IgD-negative memory B cell (primary cell): Measurements from ENCODE around the gene BRD3OS. TPM values are rescaled to one million over a fixed set of nuclear protein-coding genes. Genes with fewer than 3 reads are reported as not detected.
"Not testable (repeated sequence)": the region's sequence is repeated elsewhere in the genome, so short reads cannot be mapped to it uniquely, and the experiment has no call there.

Experiments
- H3K27ac Mint-ChIP-seq, 3 donors: one replicate each; pipeline ENCODE4 v1.8.0; 2020 to 2022; ENCODE audit warnings: mild to moderate bottlenecking in 3 of 3, mixed read lengths in 3 of 3, moderate library complexity in 1 of 3
- H3K27me3 Mint-ChIP-seq: one replicate; pipeline ENCODE4 v1.8.0; 2021; ENCODE audit warnings: mixed read lengths
- H3K36me3 Mint-ChIP-seq: one replicate; pipeline ENCODE4 v1.8.0; 2020; ENCODE audit warnings: mild to moderate bottlenecking, mixed read lengths
- H3K4me1 Mint-ChIP-seq, 3 donors: one replicate each; pipeline ENCODE4 v1.8.0; 2020 to 2022; ENCODE audit warnings: mixed read lengths in 3 of 3, mild to moderate bottlenecking in 1 of 3
- H3K4me3 Mint-ChIP-seq, 4 donors: one replicate each; pipeline ENCODE4 v1.8.0; 2020 to 2022; ENCODE audit warnings: mild to moderate bottlenecking in 4 of 4, mixed read lengths in 4 of 4, moderate library complexity in 3 of 4
- H3K9me3 Mint-ChIP-seq, 3 donors: one replicate each; pipeline ENCODE4 v1.8.0; 2020 to 2021; ENCODE audit warnings: mixed read lengths in 3 of 3, mild to moderate bottlenecking in 1 of 3
- polyA plus RNA-seq: library from polyadenylated mRNA; unstranded; fragments of 300-500 nt; fragmentation: Illumina TruSeq; gene quantifications from one replicate; pipeline ENCODE4 v1.2.3, GENCODE V29; 2021

The BRD3OS gene
- polyA plus RNA-seq, 1 donor from 2014 or later, result 26.5 TPM

DNA sequence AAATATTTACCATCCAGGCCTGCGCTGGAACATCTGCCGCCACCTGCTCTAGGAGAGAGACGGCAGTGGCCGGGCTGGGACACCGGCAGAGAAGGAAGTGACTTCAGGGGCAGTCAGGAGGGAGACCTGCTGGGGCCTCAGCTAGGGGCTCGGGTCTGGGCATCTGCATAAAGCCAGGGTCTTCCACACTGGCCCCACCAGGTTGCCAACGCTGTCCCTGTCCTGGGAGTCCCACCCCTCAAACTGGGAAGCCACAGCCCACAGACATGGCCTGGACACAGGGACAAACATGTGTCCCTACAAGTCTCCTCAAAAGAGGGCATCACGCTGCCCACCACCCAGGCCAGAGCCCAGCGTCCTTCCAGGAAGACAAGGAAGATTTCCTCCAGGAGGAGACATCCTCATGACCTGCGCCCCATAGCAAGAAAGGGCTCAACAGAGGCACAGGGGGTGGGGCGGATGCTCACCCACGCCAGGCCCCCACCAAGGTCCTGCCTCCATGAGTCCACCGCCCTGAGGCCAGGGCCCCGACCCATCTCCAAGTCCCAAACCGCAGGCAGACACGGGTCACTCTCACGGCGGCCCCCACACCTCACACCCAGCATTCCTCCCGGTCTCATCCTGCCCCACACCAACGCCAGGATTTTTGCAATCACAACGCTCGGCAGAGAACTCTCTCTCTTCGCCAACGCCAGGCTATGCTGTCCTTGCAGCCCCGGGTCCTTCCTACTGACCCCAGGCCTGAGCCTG lies 42.1 kb upstream of the BRD3OS start:
- no peaks in the 10 kb centered on the region for H3K27me3 Mint-ChIP-seq
- no peaks in the 10 kb centered on the region for H3K36me3 Mint-ChIP-seq
- peak overlapping the region in 3 of 4 donors; percentile 29 to 63 (median 57) for H3K4me3 Mint-ChIP-seq
- H3K4me1 Mint-ChIP-seq, result peaks cover 28 to 59% (median 42%) of the 10 kb centered on the region in 3 donors
- H3K9me3 Mint-ChIP-seq, result no peaks in the 10 kb centered on the region
- H3K27ac Mint-ChIP-seq, result peak overlapping the region in 1 of 3 donors; percentile 93

DNA sequence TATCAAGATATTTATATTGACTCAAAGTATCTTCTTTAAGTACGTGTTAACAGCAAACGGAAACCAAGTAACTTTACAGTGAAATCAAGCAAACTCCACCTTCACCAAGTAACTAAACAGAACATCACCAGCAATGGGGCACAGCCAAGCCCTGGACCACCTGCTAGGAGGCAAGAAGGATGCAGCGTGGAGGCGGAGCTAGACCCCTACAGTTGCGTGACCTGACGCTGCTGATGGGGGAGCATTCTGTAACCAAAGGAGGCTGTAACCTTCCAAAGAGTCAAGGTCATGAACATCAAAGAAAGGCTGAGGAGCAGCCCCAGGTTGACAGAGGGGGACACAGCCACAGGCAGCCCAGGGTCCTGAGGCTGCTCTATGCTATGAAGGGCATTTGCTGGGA lies 39.2 kb upstream of the BRD3OS start:
- Mint-ChIP-seq H3K27ac (peak overlapping the region in 2 of 3 donors; percentile 23 to 76), H3K9me3 (no peaks in the 10 kb centered on the region), H3K36me3 (no peaks in the 10 kb centered on the region), H3K4me3 (peak overlapping the region in 2 of 4 donors; percentile 54 to 56), H3K27me3 (no peaks in the 10 kb centered on the region), H3K4me1 (peaks cover 24 to 55% (median 44%) of the 10 kb centered on the region in 3 donors)

DNA sequence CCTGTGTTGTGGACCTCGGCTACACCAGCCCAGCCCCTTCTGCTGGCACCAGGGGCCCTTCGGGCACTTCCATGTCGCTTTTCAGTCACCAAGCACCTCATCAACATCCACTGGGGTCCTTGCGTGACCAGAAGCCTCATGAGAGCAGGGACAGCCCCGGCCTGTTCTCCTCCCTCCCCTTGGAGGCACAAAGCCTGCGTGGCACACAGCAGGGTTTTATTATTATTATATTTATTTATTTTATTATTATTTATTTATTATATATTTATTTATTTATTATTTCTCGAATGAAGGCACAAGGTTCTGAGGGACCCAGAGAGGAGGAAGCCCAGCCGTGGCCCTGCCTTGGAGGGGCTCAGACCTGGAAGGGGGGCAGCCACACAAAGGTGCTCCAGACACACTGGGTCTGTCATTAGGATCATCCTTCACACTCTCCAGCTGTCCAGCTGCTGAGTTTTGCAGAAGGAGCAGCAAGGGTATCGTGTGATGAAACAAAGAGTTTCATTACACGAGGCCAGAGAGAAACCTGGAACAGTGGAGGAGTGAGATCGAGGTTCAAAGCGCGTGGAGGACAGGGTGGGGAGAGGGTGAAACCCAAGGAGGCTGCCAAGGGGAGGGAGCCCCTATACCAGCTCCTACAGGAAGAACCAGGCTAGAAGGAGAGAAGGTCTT lies 38.4 kb upstream of the BRD3OS start:
- no peaks in the 10 kb centered on the region for H3K9me3 Mint-ChIP-seq
- no peaks in the 10 kb centered on the region for H3K36me3 Mint-ChIP-seq
- no peaks in the 10 kb centered on the region for H3K27me3 Mint-ChIP-seq
- peak overlapping the region in 2 of 4 donors; percentile 37 to 91 for H3K4me3 Mint-ChIP-seq
- peaks cover 21 to 52% (median 42%) of the 10 kb centered on the region in 3 donors for H3K4me1 Mint-ChIP-seq
- H3K27ac Mint-ChIP-seq, result no peak overlapping the region

DNA sequence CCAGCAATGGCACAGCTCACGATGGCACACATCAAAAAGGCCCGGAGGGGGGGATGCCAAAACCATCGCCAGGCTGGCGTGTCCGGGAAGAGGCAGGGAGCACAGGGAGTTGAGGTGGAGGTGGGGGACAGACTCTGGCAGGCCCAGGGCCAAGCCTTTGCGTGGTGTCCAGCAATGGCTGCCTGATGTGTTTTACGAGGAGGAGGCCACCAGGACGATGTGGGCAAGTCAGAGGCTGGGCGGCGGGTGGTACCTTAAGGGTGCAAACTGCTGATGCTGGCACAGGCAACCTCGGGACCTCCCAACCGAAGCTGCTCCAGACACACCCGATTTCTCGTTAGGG lies 37.9 kb upstream of the BRD3OS start:
- Mint-ChIP-seq H3K9me3 (no peaks in the 10 kb centered on the region), H3K4me1 (peaks cover 21 to 52% (median 41%) of the 10 kb centered on the region in 3 donors), H3K36me3 (no peaks in the 10 kb centered on the region), H3K27me3 (no peaks in the 10 kb centered on the region), H3K27ac (no peak overlapping the region), H3K4me3 (peak overlapping the region in 1 of 4 donors; percentile 91)

DNA sequence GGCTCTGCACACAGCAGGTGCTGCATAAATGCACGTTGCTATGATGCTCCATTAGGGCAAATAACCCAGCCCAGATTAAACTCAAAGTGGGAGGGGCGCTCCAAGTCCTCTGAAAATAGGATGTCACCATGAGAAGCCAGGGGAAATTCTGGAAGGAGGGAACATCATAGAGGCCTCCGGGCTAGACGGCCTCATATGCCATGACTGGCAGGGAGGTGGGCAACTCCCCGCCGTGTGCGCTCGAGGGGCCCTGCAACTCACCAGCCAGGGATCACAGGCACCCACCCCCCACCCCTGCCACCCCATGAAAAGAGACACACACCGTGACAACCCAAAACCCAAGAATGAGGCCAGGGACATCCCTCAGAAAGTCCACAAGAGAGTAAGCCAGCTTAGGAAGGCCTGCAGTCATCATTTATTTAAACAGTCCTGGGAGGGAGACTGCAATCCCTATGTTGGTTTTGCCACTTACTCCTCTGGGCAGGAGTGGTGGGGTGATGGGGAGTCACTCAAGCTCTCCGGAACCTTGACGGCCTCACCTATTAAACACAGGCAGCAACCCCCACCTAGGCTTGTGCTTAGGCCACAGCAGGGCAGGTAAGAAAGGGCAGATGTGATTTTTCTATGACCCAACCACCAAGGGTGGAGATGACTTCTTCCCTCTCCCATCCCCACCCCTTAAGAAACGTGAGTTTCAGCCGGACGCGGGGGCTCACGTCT lies 37.2 kb upstream of the BRD3OS start:
- H3K27me3 Mint-ChIP-seq, result no peaks in the 10 kb centered on the region
- H3K36me3 Mint-ChIP-seq, result no peaks in the 10 kb centered on the region
- H3K27ac Mint-ChIP-seq, result peak overlapping the region; percentile 13 to 87 (median 71)
- peak overlapping the region in 3 of 4 donors; percentile 49 to 91 (median 75) for H3K4me3 Mint-ChIP-seq
- peaks cover 21 to 47% (median 41%) of the 10 kb centered on the region in 3 donors for H3K4me1 Mint-ChIP-seq
- no peaks in the 10 kb centered on the region for H3K9me3 Mint-ChIP-seq

DNA sequence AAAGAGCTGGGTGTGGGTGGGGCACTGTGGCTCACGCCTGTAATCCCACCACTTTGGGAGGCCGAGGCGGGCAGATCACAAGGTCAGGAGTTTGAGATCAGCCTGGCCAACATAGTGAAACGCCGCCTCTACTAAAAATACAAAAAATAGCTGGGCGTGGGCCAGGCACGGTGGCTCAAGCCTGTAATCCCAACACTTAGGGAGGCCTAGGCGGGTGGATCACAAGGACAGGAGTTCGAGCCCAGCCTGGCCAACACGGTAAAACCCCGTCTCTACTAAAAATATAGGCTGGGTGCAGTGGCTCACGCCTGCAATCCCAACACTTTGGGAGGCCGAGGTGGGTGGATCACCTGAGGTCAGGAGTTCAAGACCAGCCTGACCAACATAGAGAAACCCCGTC lies 36.5 kb upstream of the BRD3OS start:
- H3K4me3 Mint-ChIP-seq, result peak overlapping the region in 3 of 4 donors; percentile 91 to 96 (median 96)
- H3K9me3 Mint-ChIP-seq, H3K36me3 Mint-ChIP-seq, H3K27me3 Mint-ChIP-seq: not testable (repeated sequence)
- peaks cover 21 to 43% (median 40%) of the 10 kb centered on the region in 3 donors for H3K4me1 Mint-ChIP-seq
- peak overlapping the region in 1 of 3 donors; percentile 92 for H3K27ac Mint-ChIP-seq

DNA sequence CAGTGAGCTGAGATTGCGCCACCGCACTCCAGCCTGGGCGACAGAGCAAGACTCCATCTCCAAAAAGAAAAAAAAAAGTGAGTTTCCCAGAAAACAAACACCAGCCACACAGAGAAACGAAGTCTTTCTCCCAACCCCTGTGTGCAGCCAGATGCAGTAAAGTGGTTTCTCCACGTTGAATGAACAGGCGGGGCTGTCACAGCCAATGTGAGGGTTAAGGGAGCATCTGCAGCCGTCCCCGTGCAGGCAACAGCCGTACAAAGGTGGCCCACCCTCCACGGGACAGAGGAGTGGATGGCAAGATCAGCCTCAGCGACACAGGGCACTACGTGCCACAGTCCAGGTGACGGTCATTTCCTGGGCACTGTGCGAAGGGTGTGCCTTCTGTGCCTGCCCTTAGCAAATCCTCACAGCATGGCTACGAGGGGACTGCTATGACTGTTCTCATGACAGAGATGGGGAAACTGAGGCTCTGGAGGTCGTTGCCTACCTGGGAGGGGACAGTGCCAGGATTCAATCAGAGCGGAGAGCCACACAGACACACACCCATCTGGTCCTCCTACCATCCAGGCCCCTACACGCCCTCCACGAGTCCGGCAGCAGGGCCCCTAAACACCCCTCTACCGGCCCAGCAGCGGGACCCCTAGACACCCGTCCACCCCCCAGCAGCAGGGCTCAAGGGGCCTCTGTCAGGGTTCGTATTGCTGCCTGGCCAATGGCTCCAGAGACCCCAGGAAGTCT lies 35.5 kb upstream of the BRD3OS start:
- Mint-ChIP-seq H3K4me1 (peaks cover 27 to 44% (median 41%) of the 10 kb centered on the region in 3 donors), H3K27me3 (no peaks in the 10 kb centered on the region), H3K9me3 (no peaks in the 10 kb centered on the region), H3K4me3 (peak overlapping the region; percentile 88 to 96 (median 94)), H3K27ac (peak overlapping the region in 2 of 3 donors; percentile 81 to 92), H3K36me3 (no peaks in the 10 kb centered on the region)

DNA sequence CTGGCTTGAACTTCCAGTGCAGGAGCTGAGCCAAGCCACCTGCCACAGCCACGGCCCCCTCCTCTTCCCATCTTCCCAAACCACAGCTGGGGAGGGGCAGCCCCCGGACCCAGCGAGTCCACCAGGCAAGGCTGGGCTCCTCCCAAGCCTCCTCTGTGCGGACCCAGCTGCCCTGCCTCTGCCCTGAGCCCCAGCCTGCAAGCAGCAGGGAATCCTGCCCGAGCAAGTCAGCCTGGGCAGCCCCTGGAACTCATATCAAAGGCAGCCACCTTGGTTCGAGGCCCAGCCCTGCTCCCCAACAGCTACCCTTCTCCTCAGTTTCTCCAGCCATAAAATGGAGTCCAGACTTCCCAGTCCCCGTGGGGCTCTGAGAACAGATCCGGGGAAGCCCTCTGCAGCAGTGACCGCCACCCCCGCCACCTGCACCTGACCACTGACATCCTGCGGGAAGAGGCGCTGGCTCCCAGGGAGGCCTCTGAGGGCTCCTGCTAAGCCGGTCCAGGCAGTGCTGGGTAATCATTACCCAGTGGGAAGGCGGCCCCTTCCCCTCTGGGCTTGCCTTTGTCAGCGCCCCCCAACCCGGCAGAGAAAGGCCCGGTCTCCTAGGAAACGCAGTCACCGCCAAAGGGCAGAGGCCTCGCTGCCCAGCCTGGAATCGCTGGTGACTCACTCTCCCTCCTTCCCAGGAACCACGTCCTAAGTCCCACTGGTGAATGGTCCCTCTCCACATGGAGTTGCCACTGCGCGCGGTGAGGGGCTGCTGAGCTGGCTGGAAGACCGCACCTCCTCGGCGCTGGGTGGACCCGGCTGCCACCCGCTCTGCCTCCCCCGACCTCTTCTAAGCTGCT lies 34.7 kb upstream of the BRD3OS start:
- no peaks in the 10 kb centered on the region for H3K9me3 Mint-ChIP-seq
- peaks cover 24 to 40% (median 38%) of the 10 kb centered on the region in 3 donors for H3K4me1 Mint-ChIP-seq
- H3K27me3 Mint-ChIP-seq, result no peaks in the 10 kb centered on the region
- H3K27ac Mint-ChIP-seq, result peak overlapping the region in 2 of 3 donors; percentile 86 to 92
- H3K4me3 Mint-ChIP-seq, result peak overlapping the region; percentile 88 to 96 (median 94)
- H3K36me3 Mint-ChIP-seq, result no peaks in the 10 kb centered on the region

DNA sequence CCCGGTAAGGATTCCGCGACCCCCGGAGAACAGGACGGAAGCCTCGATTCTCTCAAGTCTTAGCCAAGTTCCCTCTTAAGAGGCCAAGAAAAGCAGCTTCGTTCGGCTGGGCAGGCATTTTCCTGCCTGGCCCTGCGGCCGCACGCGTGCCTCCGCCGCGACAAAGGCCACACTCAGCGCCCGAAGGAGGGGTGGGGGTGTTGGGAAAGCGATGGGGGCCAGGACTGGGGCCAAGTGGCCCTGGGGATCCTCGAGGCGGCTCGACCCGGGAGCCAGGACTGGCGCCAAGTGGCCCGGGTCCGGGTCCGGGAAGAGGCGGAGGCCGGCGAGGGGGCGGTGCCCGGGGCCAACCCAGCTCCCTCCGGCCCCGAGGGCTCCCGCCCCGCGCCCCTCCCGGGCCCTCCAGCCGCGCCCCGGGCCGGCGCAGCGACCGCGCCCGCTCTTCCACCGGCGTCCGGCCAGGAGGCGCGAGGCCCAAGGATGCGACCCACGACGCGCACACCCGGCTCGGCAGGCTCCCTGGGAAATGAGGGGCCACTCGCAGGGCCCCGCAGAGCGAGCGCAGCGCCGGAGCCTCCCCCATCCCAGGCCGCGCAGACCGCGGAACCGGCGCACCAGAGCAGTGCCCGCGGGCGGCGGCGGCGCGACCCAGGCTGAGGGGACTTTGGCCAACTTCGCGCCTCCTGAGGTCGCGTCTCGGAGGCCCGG lies 33.9 kb upstream of the BRD3OS start:
- H3K4me3 Mint-ChIP-seq, result peak overlapping the region; percentile 88 to 96 (median 94)
- H3K4me1 Mint-ChIP-seq, result peaks cover 17 to 33% (median 32%) of the 10 kb centered on the region in 3 donors
- no peaks in the 10 kb centered on the region for H3K27me3 Mint-ChIP-seq

DNA sequence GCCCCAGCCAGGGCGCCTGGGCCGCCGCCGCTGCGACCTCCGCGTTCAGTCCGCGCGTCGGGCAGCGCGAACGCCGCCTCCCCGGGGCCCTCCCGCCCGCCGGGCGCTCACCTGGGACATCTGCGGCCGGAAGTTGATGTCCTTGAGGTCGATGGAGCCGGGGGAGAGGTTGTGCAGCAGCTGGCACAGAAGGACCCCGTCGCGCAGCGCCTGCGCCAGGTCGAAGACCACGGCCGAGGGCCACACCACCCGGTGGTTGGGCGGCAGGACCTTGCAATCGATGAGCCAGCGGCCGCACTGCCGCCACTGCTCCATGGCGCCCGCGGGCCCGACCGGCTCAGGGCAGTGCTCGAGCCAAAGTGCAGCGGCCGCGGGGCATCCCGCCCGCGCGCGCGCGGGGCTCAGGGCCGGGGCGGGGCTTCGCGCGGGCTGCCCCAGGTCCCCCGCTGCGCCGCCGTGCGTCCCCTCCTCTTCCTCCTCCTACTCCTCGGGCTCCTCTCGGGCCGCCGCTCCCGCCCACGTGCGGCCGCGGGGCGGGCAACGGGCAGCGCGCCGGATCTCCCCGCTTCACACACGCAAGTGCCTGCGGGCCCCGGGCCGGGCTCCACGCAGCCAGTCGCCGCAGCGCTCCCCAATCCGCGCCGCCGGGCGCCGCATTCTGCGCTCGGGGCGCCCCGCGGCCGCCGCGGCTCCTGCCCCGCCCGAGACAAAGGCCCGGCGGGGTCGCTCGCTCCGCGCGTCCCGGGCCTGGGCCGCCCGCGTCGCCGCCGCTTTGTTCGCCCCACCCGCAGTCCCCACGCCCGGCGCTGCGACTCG lies 33.1 kb upstream of the BRD3OS start, which contains the start of gene VAV2:
VAV2 (minus strand) TSS at position 361 of the 816 bp plus-strand sequence; CDS start at position 315, 46 bp downstream.
- Mint-ChIP-seq H3K4me3 (peak within 1 kb of the TSS; percentile 88 to 96 (median 95)), H3K27ac (peak within 1 kb of the TSS in 2 of 3 donors; percentile 86 to 95), H3K36me3 (no peaks in the 10 kb centered on the region), H3K4me1 (peaks cover 15 to 26% (median 26%) of the 10 kb centered on the region in 3 donors), H3K27me3 (no peaks in the 10 kb centered on the region), H3K9me3 (no peaks in the 10 kb centered on the region)

More for the DNA sequence above, 33.9 kb upstream of the BRD3OS start:
- Mint-ChIP-seq H3K9me3 (no peaks in the 10 kb centered on the region), H3K36me3 (no peaks in the 10 kb centered on the region), H3K27ac (peak overlapping the region in 2 of 3 donors; percentile 86 to 92)

DNA sequence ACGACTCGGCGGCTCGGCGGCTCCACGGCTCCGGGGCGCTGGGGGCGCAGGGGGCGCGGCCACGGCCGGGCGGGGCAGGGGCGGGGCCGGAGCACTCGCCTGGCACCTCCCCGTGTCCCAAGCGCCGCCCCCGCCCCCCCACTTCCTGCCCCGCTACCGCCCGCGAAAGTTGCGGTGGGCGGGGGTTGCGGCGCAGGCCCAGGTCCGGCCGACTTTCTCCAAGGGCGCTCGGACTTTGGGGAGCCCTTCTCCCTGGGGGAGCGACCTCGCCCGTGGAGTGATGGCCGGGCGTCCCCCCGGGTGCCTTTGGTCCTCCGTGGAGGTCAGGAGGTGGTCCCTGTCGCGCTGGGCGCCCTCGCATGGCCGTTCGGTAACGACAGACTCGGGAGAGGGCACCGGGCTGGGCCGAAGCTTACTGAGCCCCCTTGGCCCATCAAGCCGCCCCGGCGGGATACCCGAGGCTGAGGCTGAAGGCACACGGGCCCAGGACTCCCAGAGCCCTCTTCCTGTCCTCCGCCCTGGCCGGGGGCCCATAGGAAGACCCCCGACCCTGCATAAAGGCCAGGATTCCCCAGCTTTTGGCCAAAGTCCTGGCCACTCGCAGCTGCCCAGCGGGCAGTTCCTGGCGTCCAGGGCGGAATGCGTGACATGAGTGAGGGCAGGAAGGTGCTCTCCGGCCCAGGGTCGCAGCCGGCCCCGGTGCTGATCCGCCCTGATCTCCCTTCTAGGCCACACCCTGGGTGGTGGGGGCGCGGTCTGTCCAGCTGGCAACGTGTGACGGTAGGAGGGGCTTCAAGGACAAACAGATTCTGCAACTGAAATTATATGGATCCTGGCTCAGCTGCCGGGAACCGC lies 32.3 kb upstream of the BRD3OS start:
- Mint-ChIP-seq H3K27ac (peak overlapping the region; percentile 53 to 95 (median 93)), H3K27me3 (no peaks in the 10 kb centered on the region), H3K4me3 (peak overlapping the region; percentile 86 to 94 (median 92)), H3K4me1 (peaks cover 11 to 21% (median 21%) of the 10 kb centered on the region in 3 donors), H3K36me3 (no peaks in the 10 kb centered on the region), H3K9me3 (no peaks in the 10 kb centered on the region)
